Stomach (tissue), 4 donors: ENCODE measurements around the gene NECTIN1.

ENCODE experiments used
- EP300 ChIP-seq: sonication (generic); formaldehyde crosslinking; IDR thresholded peaks from one replicate; pipeline ENCODE4 v1.6.1; 2017; ENCODE audit warnings: antibody characterized with exemption
- POLR2A ChIP-seq, 4 donors: fragments of 450-650 bp; IDR thresholded peaks; one replicate each; pipeline ENCODE4 v1.6.1; 2016; ENCODE audit warnings: antibody characterized with exemption in 4 of 4, control low read depth in 2 of 4, mild to moderate bottlenecking in 1 of 4, moderate library complexity in 1 of 4
- TF ChIP-seq, protein P1 (sequence below), 7 experiments: fragments of 450-650 bp in 4 of 7; fragments of 200-600 bp in 3 of 7; sonication (generic) in 3 of 7; IDR thresholded peaks; one replicate each; pipeline ENCODE4 v1.5.1; 2016 to 2019; ENCODE audit warnings: antibody characterized with exemption in 7 of 7, control low read depth in 2 of 7, mild to moderate bottlenecking in 1 of 7

DNA sequence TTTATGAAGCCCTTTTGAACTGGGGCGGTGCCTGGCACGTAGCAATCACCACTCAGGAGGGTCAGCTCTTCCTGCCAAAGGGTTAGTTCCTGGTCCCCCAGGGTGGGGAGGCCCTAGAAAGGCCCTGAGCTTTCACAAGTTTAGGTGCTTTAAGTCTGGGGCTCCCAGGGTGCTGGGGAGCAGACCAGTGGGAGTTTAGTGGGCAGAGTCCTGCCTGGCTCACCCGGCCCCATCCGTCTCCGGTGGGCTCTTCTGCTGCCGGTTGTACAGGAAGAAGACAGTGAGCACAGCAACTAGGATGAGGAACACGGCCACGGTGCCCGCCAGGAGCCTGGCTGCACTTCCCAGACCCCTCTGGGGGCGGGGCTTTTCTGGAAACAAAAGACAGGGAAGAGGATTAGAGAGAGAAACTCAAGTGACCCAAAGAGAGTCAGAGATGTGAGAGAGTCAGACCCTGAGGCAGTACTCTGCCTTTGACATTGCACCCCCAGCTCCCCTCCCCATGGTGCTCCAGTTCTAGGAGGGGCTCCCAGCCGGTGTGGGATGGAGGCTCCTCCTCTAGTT, 89.3 kb downstream of the NECTIN1 start:
- TF ChIP-seq POLR2A (IDR thresholded peaks at IDR 0.05) (no peak), EP300 (no peak)
- TF ChIP-seq, protein P1, sequence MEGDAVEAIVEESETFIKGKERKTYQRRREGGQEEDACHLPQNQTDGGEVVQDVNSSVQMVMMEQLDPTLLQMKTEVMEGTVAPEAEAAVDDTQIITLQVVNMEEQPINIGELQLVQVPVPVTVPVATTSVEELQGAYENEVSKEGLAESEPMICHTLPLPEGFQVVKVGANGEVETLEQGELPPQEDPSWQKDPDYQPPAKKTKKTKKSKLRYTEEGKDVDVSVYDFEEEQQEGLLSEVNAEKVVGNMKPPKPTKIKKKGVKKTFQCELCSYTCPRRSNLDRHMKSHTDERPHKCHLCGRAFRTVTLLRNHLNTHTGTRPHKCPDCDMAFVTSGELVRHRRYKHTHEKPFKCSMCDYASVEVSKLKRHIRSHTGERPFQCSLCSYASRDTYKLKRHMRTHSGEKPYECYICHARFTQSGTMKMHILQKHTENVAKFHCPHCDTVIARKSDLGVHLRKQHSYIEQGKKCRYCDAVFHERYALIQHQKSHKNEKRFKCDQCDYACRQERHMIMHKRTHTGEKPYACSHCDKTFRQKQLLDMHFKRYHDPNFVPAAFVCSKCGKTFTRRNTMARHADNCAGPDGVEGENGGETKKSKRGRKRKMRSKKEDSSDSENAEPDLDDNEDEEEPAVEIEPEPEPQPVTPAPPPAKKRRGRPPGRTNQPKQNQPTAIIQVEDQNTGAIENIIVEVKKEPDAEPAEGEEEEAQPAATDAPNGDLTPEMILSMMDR (IDR thresholded peaks at IDR 0.05): no peak
